Umbilical cord (tissue), 2 donors: ENCODE measurements around the gene SHKBP1. TPM values are rescaled to one million over a fixed set of nuclear protein-coding genes. Genes with fewer than 3 reads are reported as not detected.
"Not testable (repeated sequence)": the region's sequence is repeated elsewhere in the genome, so short reads cannot be mapped to it uniquely, and the experiment has no call there.

Experiments used
- DNase-seq: peaks from one replicate; pipeline ENCODE4 v3.0.0-alpha.2; 2015; ENCODE audit warnings: low spot score
- total RNA-seq: library from RNA; depleted of rRNA; stranded (reverse); fragments of >200 nt; gene quantifications from one replicate; pipeline ENCODE4 v1.2.3, GENCODE V29; 2014; ENCODE audit warnings: low replicate concordance; ENCODE audit not compliant: insufficient read depth

SHKBP1 gene
- total RNA-seq, 1 donor from 2014 or later: 6.3 TPM

- no peak for DNase-seq
Measured at GRCh38 chr19:40582467-40582866, 5.8 kb downstream of the SHKBP1 start.

- no peak for DNase-seq
Measured at GRCh38 chr19:40583283-40583682, 6.6 kb downstream of the SHKBP1 start.

- DNase-seq: no peak
Measured at GRCh38 chr19:40584007-40584406, 7.3 kb downstream of the SHKBP1 start.

GRCh38 chr19:40585241-40585981, 8.7 kb downstream of the SHKBP1 start:
- DNase-seq: no peak

GRCh38 chr19:40585982-40586422, 9.3 kb downstream of the SHKBP1 start:
- DNase-seq: no peak

GRCh38 chr19:40586611-40587010, 9.9 kb downstream of the SHKBP1 start:
- DNase-seq: no peak

GRCh38 chr19:40588110-40588854, 11.6 kb downstream of the SHKBP1 start:
- DNase-seq: no peak

- no peak for DNase-seq
Measured at GRCh38 chr19:40588926-40589569, 12.4 kb downstream of the SHKBP1 start.

GRCh38 chr19:40589591-40590429, 13.1 kb downstream of the SHKBP1 start:
- no peak for DNase-seq

- DNase-seq: no peak
Measured at GRCh38 chr19:40590464-40591265, 14.0 kb downstream of the SHKBP1 start.

- not testable (repeated sequence) for DNase-seq
Measured at GRCh38 chr19:40591724-40592123, 15.1 kb downstream of the SHKBP1 start.

- no peak for DNase-seq
Measured at GRCh38 chr19:40592170-40592569, 15.5 kb downstream of the SHKBP1 start.

GRCh38 chr19:40594255-40594654, 17.6 kb downstream of the SHKBP1 start:
- DNase-seq: no peak

- DNase-seq: no peak
Measured at GRCh38 chr19:40594657-40595091, 18.0 kb downstream of the SHKBP1 start.

- peak; percentile 59 for DNase-seq
Measured at GRCh38 chr19:40596608-40597328, 20.1 kb downstream of the SHKBP1 start.

- DNase-seq: no peak
Measured at GRCh38 chr19:40597329-40597838, 20.7 kb downstream of the SHKBP1 start.

- peak; percentile 92 for DNase-seq
Measured at GRCh38 chr19:40598121-40598917, 21.6 kb downstream of the SHKBP1 start.

- DNase-seq: no peak
Measured at GRCh38 chr19:40598918-40599307, 22.2 kb downstream of the SHKBP1 start.
